Stimulated activated CD4-positive, alpha-beta T cell treated with anti-CD3 and anti-CD28 coated beads, Interleukin-12 subunit alpha, Interleukin-12 subunit beta, amount 100 ng/mL, for 24 hours (primary cell): Measurements from ENCODE around the gene TMEM217.
"Not testable (repeated sequence)": the region's sequence is repeated elsewhere in the genome, so short reads cannot be mapped to it uniquely, and the experiment has no call there.

Experiments used
- DNase-seq, 2 experiments: peaks; one replicate each; pipeline ENCODE4 v3.0.0-alpha.2; 2020; ENCODE audit warnings: low read depth in 2 of 2

Gene TMEM217

DNA sequence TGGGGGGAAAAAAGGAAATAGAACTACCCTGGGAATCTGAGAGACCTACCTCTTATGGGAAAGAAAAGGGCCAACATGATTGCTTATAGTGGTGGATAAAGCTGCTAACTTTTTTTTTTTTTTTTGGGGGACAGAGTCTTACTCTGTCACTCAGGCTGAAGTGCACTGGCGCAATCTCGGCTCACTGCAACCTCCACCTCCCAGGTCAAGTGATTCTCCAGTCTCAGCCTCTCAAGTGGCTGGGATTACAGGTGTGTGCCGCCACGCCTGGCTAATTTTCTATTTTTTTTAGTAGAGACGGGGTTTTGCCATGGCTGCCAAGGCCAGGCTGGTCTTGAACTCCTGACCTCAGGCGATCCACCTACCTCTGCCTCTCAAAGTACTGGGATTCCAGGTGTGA, 39.9 kb downstream of the TMEM217 start:
- DNase-seq: no peak

- no peak for DNase-seq
These were observed 45.7 kb downstream of the TMEM217 start for GRCh38 chr6:37212268-37212667.

DNA sequence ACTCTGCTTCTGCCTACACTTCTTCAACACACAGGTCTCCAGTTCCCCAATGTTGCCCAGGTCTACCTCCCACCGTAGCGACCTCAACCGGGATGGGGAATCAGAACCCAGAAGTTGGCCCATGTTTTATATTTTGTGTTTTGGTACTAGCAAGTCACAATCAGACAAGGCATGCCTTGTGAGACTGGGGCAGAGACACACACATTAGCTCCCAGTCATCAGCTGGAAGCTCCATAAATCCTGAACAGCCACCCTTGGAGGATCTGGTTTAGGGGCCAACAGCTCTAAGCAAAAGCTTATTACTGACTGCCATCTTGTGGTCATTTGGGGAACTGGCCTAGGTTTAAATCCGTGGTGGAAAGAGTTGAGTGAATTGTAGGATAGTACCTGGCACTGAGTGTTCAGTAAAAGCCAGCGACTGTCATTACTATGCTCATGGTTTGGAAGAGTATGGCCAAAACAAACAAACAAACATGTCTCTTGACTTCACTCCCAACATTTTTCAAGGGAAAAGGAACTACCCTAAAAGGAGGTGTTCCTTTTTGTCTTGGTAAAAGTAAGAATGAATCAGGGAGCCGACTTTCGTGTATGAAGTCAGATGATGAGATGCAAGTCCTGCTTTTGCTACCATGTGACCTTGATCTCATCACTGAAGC, 47.5 kb downstream of the TMEM217 start:
- peak; percentile 46 to 81 for DNase-seq

GRCh38 chr6:37209461-37210205, 48.3 kb downstream of the TMEM217 start:
- no peak for DNase-seq

DNA sequence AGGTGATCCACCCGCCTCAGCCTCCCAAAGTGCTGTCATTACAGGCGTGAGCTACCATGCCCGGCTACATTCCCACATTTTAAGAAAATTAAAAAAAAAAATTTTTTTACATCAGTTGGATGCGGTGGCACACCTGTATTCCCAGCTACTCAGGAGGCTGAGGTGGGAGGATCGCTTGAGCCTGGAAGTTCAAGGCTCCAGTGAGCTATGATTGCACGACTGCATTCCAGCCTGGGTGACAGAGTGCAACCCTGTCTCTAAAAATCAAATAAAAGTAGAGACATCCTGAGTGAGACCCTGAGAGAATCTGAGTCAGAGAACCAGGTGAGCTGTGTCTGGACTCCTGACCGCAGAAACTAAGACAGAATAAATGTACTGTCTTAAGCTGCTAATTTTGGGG, 49.2 kb downstream of the TMEM217 start:
- DNase-seq: no peak

DNA sequence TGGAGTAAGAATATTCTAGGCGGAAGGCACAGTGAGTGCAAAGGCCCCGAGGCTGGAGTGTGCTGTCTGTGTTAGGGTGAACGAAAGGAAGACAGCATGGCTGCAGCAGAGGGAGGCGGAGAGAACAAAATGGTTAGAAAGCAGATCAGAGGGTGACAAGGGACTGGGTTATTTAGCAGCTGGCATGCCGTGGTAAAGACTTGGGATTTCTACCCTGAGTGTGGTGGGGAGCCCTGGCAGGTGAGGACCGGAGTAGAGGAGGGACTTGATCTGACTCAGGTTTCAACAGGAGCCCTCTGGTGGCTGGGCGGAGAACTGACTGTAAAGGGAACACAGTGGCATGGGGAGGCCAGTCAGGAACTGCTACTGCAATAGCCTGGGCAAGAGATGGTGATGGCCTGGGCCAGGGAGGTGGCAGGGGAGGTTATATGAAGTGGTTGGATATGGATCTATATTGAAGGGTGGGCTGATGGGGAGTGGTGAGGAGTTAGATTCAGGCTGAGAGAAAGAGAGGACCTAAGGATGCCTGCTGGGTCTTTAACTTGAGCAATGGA, 50.0 kb downstream of the TMEM217 start:
- peak; percentile 75 to 93 for DNase-seq

DNA sequence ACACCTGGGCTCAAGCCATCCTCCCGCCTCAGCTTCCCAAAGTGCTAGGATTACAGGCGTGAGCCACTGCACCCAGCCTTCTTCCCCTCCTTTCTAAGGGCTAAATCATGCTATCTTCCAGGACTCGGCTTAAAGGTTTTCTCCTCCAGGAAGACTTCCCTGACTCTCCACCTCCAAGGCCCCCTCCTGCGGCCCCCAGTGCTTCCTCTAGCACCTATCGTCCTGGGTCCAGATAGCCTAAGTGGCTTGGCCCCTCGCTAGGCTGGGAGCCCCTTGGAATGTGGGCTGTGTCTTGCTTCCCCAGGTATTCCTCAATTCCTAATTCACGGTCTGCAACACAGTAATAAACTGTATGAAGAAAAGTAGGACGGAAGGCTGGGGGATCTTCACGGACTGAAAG, 51.3 kb downstream of the TMEM217 start:
- no peak for DNase-seq

DNA sequence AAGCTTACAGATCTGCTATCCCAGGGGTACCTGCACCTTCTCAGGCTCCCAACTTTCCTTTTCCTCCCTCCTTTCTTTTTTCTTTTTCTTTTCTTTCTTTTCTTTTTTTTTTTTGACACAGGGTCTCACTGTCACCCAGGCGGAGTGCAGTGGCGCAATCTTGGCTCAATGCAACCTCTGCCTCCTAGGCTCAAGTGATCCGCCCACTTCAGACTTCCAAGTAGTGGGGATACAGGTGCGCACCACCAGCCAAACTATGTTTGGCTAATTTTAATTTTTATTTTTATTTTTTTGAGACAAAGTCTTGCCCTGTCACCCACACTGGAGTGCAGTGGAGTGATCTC, 52.0 kb downstream of the TMEM217 start:
- no peak for DNase-seq

- no peak for DNase-seq
These were observed 52.6 kb downstream of the TMEM217 start for GRCh38 chr6:37205175-37205996.

GRCh38 chr6:37204014-37204751, 53.8 kb downstream of the TMEM217 start:
- DNase-seq: no peak

GRCh38 chr6:37202788-37203491, 55.0 kb downstream of the TMEM217 start:
- no peak for DNase-seq

DNA sequence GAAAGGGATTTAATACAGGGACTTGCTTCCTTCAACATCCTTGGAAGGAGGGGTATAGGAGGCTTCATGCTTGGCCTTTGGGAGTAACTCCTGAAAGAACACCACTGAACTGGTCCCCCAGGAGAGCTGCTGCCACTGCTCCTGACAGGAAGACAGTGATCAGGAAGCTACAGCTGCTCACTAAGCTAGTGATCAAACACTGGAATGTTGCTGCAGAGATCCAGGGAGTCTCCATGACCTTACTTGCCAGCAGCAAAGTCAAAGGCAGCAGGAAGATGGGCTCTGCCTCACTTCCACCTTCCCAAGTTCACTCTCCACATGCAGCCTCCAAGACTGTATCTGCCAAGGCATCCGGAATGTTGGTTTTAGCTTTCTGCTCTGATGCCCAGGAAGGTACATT, 56.2 kb downstream of the TMEM217 start:
- no peak for DNase-seq

GRCh38 chr6:37200085-37200484, 57.9 kb downstream of the TMEM217 start:
- DNase-seq: no peak

- not testable (repeated sequence) for DNase-seq
These were observed 61.5 kb downstream of the TMEM217 start for GRCh38 chr6:37196451-37196850.

DNA sequence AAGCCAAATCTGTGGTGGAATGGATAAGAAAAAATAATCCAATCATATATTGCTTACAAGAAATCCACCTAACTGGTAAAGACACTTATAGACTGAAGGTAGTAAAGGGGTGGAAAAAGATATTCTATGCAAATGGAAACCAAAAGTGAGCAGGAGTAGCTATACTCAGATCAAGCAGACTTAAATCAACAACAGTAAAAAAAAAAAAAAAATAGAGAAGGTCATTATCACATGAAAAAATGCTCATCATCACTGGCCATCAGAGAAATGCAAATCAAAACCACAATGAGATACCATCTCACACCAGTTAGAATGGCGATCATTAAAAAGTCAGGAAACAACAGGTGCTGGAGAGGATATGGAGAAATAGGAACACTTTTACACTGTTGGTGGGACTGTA, 63.1 kb downstream of the TMEM217 start:
- DNase-seq: not testable (repeated sequence)

DNA sequence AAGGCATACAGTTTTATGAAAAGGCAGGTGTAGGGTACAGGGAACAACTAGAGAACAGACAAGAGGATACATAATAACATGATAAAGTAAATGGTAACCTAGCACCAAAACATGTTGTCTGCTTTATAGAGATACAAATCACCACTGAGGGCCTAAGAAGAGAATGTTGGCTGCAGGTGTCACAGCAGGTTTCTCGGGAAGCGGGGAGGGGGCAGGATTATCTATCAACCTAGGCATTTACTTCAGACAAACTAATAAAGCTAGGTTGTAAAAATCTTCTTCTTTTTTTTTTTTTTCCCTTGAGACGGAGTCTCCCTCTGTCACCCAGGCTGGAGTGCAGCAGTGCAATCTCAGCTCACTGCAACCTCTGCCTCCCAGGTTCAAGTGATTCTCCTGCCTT, 65.3 kb downstream of the TMEM217 start:
- no peak for DNase-seq

- DNase-seq: no peak
These were observed 67.8 kb downstream of the TMEM217 start for GRCh38 chr6:37190159-37190535.

DNA sequence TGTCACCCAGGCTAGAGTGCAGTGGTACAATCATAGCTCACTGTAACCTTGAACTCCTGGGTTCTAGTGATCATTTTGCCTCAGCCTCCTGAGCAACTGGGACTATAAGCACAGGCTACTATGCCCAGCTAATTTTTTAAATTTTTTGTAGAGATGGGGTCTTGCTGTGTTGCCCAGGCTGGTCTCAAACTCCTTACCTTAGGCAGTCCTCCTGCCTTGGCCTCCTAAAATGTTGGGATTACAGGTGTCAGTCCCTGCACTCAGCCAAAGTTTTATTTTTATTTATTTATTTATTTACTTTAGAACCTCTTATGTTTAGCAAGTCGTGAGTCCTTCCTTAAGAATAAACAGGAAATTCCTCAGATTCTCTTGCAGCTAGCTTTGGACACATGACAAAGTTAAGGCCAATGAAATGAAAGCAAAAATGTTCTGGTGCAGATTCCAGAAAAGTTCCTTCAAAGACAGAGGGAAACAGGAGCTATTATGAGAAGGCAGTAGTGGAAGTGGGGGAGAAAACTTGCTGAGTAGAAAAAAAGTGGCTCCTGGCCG, 68.9 kb downstream of the TMEM217 start:
- DNase-seq: no peak

DNA sequence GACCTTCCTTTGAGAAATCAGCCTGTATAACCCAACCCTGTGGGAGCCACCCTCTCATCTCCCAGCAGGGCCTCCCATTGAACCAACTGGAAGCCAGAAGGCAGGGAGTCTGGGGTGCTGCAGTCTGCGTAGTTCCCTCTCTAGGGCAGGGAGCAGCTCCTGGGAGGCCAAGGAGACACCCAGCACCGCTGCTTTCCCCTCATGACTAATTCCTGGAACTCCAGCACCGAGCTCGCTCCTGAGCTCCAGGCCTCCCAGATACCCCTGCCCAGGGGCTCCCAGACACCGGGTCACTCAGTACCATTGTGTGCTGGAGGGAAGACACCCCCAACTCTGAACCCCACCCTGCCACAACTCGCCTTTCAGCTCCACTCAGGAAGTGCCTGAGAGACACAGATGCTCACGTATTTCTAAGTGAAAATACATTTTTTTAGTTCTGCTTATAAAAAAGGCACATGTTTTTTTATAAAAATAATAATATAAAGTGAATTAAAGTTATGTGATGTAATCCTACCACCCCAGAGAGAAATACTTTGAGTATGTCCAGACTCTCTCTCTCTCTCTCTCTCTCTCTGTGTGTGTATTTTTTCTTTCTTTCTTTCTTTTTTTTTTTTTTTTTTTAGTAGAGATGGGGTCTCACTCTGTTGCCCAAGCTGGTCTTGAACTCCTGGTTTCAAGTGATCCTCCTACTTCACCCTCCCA, 70.5 kb downstream of the TMEM217 start:
- no peak for DNase-seq
